AG04450 (cell line): ENCODE data around the gene PPFIA1. TPM values are rescaled to one million over a fixed set of nuclear protein-coding genes. Genes with fewer than 3 reads are reported as not detected.

ENCODE experiments used
- CTCF ChIA-PET: fragments of 300-600, 350-600 bp; formaldehyde crosslinking; extraction: SDS; loops from one replicate; lab custom pipeline; 2022; ENCODE audit warnings: antibody characterized with exemption, inconsistent platforms; lab: Charles Lee
- POLR2A ChIA-PET: fragments of 350-600 bp; formaldehyde crosslinking; extraction: SDS; loops from one replicate; lab custom pipeline; 2021; ENCODE audit warnings: antibody characterized with exemption, inconsistent platforms; lab: Yijun Ruan, JAX
- DNase-seq: peaks from one replicate; pipeline ENCODE4 v3.0.0-alpha.2; 2011; ENCODE audit warnings: low read depth, low spot score
- H3K27ac ChIP-seq: one replicate; pipeline ENCODE4 v1.5.1; 2012; ENCODE audit warnings: low read depth, low read length, control low read depth
- H3K27me3 ChIP-seq: one replicate; pipeline ENCODE4 v1.6.0; 2012; ENCODE audit warnings: low read length; ENCODE audit not compliant: control insufficient read depth, insufficient read depth
- H3K4me3 ChIP-seq: 2 replicates; pipeline ENCODE4 v1.5.1; 2011; ENCODE audit warnings: mild to moderate bottlenecking, low read depth, low read length, control low read depth
- H3K9me3 ChIP-seq: 2 replicates; pipeline ENCODE4 v1.5.1; 2012; ENCODE audit warnings: low read length; ENCODE audit not compliant: control insufficient read depth, insufficient read depth
- polyA plus RNA-seq: library from polyadenylated mRNA; depleted of rRNA; stranded (reverse); fragments of >200 nt; gene quantifications from 2 replicates; pipeline ENCODE4 v1.2.3, GENCODE V29; 2011
- TF ChIP-seq, protein P1 (sequence below): IDR thresholded peaks from 2 replicates; pipeline ENCODE4 v1.5.1; 2011; ENCODE audit warnings: low read depth, low read length, control low read depth, inconsistent platforms

Gene PPFIA1
- polyA plus RNA-seq, 1 experiment: 39.9 TPM

DNA sequence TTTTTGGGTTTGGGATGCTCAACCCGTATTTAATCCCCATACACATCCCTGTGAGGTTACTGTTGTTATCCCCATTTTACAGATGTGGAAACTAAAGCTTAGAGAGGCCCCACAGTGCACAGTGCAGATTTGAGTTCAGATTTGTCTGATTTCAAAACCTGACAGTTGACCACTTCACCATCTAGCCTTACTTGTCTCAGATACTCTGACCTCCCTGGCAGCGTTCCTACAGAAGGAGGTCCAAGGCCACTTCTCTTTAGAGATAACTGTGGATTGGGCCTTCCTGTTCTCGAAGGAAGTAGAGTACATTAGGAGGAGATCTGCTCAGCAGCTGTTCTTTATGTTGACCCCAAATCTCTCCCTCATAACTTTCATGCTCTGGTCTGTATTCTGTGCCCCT is 81.2 kb downstream of the PPFIA1 start:
- CTCF ChIA-PET: no interaction called here
- POLR2A ChIA-PET: no interaction called here
- H3K4me3 ChIP-seq: no peak overlapping the region
- TF ChIP-seq, protein P1, sequence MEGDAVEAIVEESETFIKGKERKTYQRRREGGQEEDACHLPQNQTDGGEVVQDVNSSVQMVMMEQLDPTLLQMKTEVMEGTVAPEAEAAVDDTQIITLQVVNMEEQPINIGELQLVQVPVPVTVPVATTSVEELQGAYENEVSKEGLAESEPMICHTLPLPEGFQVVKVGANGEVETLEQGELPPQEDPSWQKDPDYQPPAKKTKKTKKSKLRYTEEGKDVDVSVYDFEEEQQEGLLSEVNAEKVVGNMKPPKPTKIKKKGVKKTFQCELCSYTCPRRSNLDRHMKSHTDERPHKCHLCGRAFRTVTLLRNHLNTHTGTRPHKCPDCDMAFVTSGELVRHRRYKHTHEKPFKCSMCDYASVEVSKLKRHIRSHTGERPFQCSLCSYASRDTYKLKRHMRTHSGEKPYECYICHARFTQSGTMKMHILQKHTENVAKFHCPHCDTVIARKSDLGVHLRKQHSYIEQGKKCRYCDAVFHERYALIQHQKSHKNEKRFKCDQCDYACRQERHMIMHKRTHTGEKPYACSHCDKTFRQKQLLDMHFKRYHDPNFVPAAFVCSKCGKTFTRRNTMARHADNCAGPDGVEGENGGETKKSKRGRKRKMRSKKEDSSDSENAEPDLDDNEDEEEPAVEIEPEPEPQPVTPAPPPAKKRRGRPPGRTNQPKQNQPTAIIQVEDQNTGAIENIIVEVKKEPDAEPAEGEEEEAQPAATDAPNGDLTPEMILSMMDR: no peak
- no peak overlapping the region for H3K27ac ChIP-seq
- H3K9me3 ChIP-seq: no peaks in the 10 kb centered on the region
- no peaks in the 10 kb centered on the region for H3K27me3 ChIP-seq
- no peak for DNase-seq

DNA sequence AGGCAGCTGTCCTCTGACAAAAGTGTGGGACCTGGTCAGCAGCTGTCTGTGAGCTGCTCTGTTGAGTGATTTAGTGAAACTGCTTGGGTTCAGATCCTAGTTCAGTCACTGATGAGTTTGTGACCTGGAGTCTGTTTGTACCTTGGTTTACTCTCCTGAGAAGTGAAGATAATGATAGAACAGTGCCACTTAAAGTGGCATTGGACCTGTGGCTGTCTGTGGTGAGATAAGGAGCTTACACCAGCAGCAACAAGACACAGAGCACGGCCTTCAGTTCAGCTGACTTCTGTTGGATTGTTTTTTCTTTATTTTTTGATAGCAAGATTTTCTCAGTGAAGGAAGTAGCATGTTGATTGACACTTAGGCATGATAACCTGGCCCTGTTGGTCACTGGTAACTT is 81.6 kb downstream of the PPFIA1 start:
- TF ChIP-seq, protein P1: no peak
- POLR2A ChIA-PET: no interaction called here
- Histone ChIP-seq H3K27ac (no peak overlapping the region), H3K27me3 (no peaks in the 10 kb centered on the region), H3K9me3 (no peaks in the 10 kb centered on the region), H3K4me3 (no peak overlapping the region)
- no peak for DNase-seq
- CTCF ChIA-PET: interaction anchor here (0.6 kb wide), 1 partner anchor 9 kb away, joined by 3 read pairs; no protein-coding TSS in a partner anchor

DNA sequence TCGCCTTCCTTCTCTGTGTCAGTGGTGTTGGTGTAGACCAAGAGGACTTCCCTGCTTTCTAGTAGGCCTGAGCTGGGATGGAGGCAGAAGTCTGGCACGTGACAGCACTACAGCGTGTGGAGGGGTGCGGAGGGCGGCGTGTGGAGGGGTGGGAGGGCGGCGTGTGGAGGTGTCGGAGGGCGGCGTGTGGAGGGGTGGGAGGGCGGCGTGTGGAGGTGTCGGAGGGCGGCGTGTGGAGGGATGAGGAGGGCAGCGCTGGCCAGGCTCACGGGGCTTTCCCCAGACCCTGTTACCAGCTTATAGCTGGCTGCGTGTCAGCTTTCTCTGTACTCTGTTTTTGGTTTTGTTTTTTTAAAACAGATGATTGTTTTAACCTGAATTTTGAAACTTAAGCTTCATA is 82.1 kb downstream of the PPFIA1 start:
- TF ChIP-seq, protein P1: no peak
- Histone ChIP-seq H3K27ac (no peak overlapping the region), H3K4me3 (no peak overlapping the region), H3K27me3 (no peaks in the 10 kb centered on the region), H3K9me3 (no peaks in the 10 kb centered on the region)
- CTCF ChIA-PET: interaction anchor here (0.6 kb wide), 1 partner anchor 8 kb away, joined by 3 read pairs; no protein-coding TSS in a partner anchor
- POLR2A ChIA-PET: no interaction called here
- no peak for DNase-seq

DNA sequence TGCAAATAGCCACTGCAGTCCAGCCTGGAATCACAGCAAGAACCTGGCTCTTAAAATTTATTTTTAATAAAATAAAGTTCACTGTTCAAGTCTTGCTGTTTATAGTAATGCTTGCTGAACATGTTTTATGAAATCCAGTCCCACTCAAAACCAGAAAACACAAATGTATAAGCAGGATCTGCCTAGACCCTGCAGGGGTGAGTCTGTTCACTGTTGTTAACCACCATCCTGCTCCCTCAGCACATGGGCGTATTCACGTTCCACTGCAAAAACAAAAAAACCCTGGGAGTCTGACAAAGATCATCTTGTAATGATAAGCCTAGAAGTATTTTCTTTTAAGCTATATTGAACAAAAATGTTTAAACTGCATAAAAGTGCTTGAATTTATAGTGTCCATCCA is 82.8 kb downstream of the PPFIA1 start:
- no peak for DNase-seq
- Histone ChIP-seq H3K9me3 (no peaks in the 10 kb centered on the region), H3K27me3 (no peaks in the 10 kb centered on the region), H3K27ac (no peak overlapping the region), H3K4me3 (no peak overlapping the region)
- POLR2A ChIA-PET: no interaction called here
- TF ChIP-seq, protein P1: no peak
- CTCF ChIA-PET: no interaction called here

DNA sequence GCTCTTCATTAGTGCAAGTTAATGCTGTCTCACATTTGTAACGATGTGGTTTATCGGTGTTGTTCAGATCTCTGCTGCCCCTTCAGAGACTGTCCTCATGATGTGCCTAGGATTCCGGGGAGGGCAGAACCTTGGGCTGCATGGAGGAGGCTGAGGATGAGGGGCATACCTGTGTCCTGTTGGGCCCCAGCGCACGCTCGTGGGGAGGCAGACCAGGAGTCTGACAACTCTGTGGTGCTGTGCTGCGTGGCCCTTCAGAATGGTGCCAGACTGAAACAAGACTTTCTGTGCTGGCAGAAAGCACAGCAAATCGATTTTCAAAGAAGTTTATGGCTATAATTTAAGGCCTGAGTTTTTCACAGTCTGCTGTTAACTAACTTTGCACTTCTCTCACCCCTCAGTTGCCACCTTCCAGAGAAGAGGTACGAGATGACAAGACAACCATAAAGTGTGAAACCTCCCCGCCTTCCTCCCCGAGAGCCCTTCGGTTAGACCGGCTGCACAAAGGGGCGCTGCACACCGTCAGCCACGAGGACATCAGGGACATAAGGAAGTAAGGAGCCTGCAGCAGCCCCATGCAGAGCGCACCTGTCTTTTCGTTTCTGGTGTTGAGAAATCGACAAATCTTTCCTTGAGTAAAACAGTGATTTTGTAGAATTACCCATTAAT is 83.5 kb downstream of the PPFIA1 start:
- Histone ChIP-seq H3K27me3 (no peaks in the 10 kb centered on the region), H3K4me3 (no peak overlapping the region), H3K27ac (no peak overlapping the region), H3K9me3 (no peaks in the 10 kb centered on the region)
- ChIA-PET POLR2A (no interaction called here), CTCF (no interaction called here)
- TF ChIP-seq, protein P1: no peak
- no peak for DNase-seq
